GM18511 (cell line): ENCODE measurements around the gene FAT1.
"Not testable (repeated sequence)": the region's sequence is repeated elsewhere in the genome, so short reads cannot be mapped to it uniquely, and the experiment has no call there.

Source experiments
- ATAC-seq: cut with Tn5 transposase; IDR thresholded peaks from one replicate; pipeline ENCODE4 v1.9.1; 2021; ENCODE audit warnings: mild to moderate bottlenecking, moderate library complexity; ENCODE audit not compliant: unreplicated experiment

Gene FAT1

DNA sequence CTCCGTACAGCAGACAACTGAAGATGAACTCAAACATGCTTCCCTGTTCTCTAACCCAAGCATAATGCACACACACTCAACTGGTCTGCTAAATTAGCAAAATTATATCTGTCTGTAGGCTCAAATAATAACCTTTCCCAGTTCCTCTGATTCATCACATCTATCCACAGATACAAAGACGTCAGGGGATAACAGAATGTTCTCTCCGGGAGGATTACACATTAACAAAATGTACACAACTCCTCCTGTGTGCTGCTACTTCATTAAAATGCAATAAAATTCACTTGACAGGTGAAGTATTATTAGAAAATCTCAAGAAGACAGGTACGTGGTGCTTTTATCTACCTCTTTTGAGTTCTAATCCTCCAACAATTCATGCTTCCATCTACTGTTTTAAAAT is 57.4 kb downstream of the FAT1 start:
- ATAC-seq = no peak

DNA sequence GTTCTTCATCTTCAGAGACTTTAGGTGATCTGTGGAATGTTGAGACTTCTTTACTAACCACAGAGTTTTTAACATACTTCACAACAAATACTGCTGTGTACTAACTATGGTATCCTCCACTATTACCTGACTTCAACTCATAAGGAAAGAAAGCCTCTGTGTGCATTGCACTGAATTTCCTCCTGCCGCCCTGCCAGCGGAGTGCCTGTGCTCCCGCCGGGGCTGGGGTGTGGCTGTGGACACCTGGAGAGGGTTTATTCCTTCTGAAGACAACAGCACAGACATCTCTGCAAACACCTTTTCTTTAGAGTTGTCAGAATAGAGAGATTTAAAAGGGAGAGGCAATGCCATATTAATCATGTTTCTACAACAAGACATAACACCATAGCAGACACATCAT is 63.3 kb downstream of the FAT1 start:
- ATAC-seq = no peak

- ATAC-seq = no peak
Observed at GRCh38 chr4:186659935-186660334, 63.7 kb downstream of the FAT1 start.

DNA sequence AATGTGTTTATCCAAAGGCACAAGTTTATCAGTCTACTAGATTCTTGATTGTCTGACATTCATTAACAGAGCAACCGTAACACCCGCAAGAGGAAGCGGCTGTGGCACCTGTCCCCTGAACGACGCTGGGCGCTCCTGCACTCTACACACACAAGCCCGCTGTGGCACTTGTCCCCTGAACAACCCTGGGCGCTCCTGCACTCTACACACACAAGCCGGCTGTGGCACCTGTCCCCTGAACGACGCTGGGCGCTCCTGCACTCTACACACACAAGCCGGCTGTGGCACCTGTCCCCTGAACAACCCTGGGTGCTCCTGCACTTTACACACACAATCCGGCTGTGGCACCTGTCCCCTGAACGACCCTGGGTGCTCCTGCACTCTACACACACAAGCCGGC is 64.2 kb downstream of the FAT1 start:
- not testable (repeated sequence) for ATAC-seq

- no peak for ATAC-seq
Observed at GRCh38 chr4:186658657-186659056, 65.0 kb downstream of the FAT1 start.

- ATAC-seq = no peak
Observed at GRCh38 chr4:186657764-186658163, 65.9 kb downstream of the FAT1 start.

- no peak for ATAC-seq
Observed at GRCh38 chr4:186653969-186654368, 69.7 kb downstream of the FAT1 start.

GRCh38 chr4:186651624-186652023 is 72.0 kb downstream of the FAT1 start:
- no peak for ATAC-seq

DNA sequence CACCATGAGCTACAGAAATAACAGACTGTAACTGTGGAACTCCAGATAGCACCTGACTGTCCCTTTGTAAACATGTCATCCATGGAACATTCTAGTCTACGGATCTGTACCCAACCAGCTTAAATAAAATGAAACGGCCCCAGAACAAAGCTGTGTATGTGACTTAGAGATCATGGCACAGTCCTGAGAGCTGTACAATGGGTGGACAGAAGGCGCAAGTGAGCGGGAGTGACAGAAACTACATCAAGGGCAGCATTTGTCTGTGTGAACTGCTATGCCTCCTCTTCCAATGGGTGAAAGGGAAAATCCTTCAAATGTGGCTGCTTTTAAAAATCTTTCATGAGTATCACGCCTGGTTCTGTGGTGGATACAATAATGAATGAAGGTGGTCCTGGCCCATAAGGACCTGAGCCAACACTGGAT is 72.5 kb downstream of the FAT1 start:
- no peak for ATAC-seq

DNA sequence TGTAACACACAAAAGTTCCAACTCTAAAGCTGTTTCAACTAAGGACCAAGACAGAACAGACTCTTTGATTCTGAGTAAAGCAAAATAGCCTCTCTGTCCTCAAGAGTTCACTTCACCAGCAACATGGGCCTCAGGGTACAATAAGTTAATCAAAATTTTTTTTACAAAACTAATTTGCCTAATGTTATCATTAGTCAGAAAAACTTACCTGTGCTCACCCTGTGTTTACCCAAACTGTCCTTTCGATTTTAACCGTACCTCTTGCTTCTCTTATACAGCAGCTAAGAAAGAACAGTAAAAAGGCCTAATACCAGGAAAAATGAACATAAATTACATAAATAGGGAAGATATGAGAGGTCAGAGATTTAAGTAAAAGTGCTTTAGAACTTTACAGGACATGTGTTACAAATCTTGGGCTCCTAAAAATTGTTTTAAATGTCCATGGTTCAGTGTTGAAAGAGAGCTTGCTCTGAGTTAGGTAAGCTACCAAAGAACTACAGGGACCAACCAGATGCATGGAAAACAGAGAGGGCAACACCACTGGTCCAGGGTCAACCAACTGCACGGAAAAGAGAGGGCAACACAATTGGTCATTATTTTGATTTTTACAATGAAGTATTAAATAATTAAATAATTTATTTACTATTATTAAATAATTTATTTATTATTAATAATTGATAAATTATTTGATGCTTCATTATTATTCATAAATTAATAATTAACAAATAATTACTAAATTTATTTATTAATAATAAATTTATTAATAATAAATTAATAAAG is 73.1 kb downstream of the FAT1 start:
- ATAC-seq = no peak

GRCh38 chr4:186647821-186648220 is 75.8 kb downstream of the FAT1 start:
- ATAC-seq = no peak

DNA sequence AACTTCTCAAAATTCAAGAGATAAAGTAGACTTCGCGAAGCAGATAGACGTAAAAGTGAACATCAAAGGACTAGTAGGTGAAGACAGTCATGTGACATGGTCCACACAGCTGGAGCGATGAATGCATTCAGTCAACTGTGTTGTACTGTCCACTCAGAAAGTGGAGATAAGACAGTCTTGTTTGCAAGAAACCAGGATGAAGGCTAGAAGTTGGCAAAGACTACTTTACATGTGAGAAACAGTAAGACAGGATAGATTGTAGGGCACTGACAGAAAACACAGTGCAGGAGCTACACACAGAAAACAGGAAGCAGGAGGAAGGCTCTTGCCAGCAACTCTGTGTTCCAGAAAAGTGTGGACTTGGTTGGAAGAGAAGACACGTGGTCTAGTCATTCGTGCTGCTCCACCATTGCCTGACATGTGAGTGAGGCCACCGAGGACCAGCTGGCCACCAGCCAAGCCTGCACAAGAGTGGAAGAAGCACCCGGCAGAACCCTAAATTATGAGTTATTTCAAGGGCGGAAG is 78.9 kb downstream of the FAT1 start:
- no peak for ATAC-seq

- no peak for ATAC-seq
Observed at GRCh38 chr4:186644311-186644638, 79.4 kb downstream of the FAT1 start.

- no peak for ATAC-seq
Observed at GRCh38 chr4:186643501-186644310, 80.0 kb downstream of the FAT1 start.

- ATAC-seq = no peak
Observed at GRCh38 chr4:186642998-186643397, 80.7 kb downstream of the FAT1 start.

DNA sequence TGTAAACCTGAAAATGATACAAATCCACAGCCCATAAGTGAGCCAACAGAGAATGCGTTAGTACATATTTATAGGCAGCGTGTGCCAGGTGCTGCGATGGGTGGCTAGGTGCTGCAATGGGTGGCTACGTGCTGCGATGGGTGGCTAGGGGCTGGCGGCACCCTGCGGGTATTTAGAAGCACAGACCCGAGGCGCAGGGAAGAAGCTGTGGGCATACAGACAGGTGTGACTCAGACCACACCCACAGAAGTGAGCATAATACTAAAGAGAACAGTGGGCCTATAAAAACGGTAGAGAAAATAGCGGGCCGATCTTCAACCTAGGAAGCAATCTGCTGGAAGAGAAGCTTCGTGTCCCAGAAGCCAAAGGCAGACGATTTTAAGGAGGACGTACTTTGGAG is 81.1 kb downstream of the FAT1 start:
- ATAC-seq = no peak

DNA sequence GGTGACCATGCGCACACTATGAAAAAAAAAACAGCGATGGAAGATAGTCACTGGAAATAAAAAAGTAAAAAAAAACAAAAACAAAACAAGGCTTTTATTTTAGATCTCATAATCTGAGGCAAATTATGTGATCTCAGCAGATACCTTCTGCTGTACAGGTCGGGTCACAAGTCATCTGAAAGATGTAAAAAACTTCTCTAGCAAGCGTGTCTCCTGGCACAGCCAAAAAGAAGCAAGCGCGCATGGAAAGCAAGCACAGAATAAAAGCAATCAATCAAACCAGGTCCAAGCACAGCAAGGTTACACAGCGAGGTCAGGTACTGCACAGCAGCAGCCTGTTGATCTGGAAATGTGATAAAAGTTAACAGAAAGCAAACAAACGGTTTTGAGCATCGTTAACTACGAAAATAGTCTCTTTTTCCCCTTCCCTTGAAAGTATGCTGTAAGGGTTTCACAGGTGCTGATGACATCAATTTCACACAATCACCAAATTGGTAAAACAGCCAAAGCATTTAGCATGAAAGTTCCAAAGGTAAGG is 89.0 kb downstream of the FAT1 start:
- no peak for ATAC-seq

- ATAC-seq = no peak
Observed at GRCh38 chr4:186633844-186634243, 89.8 kb downstream of the FAT1 start.

DNA sequence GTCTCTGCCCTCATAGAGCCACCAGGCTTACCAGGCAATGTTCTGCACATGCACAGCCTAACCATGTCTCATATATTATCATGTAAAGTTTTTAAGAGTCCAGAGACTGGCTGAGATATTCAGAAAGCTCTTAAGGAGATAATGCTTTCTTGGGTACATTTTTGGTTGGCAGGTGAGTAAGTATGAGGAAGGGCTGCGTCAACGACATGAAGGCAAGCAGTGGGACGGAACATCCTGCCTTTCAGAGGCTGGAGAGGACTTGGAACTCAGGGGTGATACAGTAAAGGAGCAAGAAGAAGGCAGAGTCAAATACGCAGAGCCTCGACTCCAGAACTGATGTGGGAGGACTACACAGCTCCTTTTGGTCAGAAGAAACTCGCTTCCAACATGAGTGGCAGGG is 93.5 kb downstream of the FAT1 start:
- ATAC-seq = no peak

GRCh38 chr4:186628058-186628711 is 95.5 kb downstream of the FAT1 start:
- no peak for ATAC-seq

- ATAC-seq = no peak
Observed at GRCh38 chr4:186627226-186627865, 96.3 kb downstream of the FAT1 start.
